HPDE6-E6E7 (cell line): Measurements from ENCODE around the gene MAP3K1.

Experiments
- DNase-seq: peaks from one replicate; pipeline ENCODE4 v3.0.0; 2011; ENCODE audit warnings: missing footprints; ENCODE audit errors: extremely low spot score

The MAP3K1 gene

GRCh38 chr5:56900858-56901578 is 85.7 kb downstream of the MAP3K1 start:
- DNase-seq, result peak; percentile 43

- peak; percentile 38 for DNase-seq
Measured at GRCh38 chr5:56908942-56909293, 93.6 kb downstream of the MAP3K1 start.

DNA sequence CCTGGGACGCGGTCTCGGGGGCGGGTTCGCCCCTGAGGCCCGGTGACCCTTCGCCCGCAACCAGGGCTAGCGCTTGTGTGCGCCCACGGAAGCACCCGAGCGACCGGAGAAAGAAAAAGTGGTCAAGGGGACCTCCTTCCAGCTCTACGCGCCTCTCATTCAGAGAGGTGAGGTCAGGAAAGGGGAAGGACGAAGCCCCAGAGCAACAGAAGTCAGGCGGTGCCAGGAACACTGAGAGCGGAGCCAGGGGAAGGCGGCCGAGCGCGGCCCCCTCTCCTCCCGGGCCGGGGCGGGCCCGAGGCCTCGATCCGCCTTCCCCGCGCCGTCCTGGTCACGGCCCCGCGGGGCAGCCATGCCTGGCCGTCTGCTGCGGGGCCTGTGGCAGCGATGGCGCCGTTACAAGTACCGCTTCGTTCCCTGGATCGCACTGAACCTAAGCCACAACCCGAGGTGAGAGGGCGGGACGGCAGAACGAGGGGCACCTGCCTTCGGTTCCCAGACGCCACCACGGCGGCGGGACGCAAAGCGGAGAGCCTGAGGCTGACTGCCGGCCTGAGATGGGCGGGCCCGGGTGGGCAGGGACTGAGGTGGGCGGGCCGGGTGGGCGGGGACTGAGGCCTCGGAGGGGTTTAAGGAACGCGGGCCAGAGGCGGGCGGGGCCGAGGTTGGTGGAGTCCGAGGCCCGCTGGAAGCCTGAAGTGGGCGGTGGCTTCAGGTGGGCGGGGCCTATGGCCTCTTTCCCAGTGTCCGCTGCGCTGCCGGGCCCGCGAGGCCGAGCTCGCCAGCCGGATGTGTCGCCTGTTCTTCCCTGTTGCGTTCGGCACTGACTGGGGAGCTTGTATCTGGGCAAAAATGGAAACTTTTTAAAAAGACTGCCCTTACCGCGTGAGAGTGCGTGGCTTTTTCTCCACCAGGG is 94.2 kb downstream of the MAP3K1 start, which contains the start of gene SETD9:
TSS of gene SETD9 (plus strand) at position 303 of the 916 bp plus-strand sequence. CDS start at position 353, 50 bp downstream.
- DNase-seq, result peak; percentile 95

DNA sequence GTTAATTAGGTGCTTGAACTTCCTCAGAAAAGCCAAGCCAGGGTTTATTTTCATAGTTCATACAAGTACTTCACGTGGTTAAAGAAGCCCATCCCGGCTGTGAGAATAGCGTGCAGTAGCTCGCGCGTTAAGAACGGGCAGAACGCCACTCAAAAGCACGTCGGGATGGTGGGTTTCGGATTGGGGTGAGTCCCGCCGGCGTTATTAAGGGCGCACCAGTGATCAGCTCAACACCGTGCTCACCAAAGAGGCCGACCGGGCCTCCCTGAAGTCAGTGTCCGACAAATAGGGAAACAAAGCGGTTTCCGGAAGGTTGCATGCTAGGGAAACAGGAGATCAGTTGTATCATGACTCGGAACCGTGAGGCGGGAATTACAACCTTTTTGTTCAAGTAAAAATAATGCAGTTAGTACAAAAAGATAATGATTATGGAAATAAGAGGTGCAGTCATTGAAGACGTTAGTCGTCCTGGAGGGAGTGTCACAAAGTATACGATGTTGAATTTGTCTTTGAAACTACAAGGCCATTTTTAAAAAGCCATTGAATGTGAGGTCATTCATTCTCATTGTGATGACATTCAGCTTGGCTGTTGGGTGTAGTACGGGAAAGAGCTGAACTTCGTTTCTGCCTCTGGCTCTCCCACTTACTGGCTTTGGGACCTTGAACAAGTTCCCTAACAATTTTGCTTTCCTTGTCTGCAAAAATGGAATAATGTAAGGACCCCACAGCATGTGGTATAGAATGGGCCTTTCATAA is 95.0 kb downstream of the MAP3K1 start:
- peak; percentile 13 for DNase-seq

DNA sequence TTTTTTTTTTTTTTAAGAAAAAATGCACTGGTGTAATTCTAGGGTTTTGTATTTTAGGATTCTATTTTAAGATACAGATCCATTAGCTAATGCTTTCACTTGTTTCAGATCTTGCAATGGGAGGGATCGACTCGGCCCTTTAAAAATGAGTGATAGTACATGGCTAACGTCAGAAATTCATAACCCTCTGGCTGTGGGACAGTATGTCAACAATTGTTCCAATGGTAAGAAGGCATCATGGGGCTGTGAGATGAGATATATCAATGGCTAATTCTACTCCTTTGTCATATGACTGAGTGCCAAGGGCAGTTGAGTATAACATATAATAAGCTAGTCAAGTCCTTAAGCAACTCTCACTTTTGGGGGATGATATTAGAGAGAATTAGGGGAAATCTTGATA is 98.4 kb downstream of the MAP3K1 start:
- no peak for DNase-seq

DNA sequence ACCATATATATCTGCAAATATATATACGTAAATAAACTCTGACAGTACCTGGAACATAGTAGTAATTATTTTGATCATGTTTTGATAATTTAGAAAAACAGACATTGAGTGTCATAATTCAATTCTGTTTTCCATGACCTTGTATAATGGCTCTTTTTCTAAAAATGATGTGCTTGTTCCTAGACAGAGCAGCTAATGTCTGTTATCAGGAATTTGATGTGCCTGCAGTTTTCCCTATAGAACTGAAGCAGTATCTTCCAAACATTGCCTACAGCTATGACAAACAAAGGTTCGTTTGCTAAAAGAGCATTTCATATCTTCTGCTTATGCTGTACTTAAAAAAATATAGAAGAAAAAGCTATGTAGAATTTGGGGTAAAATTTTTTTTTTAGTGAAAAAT is 99.3 kb downstream of the MAP3K1 start:
- DNase-seq, result no peak

DNA sequence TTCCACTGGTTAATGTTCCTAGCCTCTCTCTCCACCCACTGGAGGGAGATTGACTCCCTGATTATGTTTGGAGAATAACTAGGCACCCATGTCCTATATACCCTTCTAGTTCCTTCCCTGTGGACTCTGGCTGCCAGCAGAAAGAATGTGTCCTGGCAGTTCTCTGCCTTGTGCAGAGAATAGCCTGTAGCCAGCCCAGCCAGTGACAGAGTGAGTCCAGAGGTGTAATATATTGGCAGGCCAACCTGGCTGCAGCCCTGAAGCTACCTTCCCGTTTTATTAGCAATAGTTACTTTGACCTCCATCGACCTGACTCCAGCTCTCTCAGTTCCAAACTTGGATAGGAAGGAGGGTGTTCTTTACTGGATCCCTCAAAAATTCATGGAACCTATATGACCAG is 102.2 kb downstream of the MAP3K1 start:
- no peak for DNase-seq

- DNase-seq, result no peak
Measured at GRCh38 chr5:56918054-56918453, 102.7 kb downstream of the MAP3K1 start.

- DNase-seq, result no peak
Measured at GRCh38 chr5:56919942-56920662, 104.8 kb downstream of the MAP3K1 start.

DNA sequence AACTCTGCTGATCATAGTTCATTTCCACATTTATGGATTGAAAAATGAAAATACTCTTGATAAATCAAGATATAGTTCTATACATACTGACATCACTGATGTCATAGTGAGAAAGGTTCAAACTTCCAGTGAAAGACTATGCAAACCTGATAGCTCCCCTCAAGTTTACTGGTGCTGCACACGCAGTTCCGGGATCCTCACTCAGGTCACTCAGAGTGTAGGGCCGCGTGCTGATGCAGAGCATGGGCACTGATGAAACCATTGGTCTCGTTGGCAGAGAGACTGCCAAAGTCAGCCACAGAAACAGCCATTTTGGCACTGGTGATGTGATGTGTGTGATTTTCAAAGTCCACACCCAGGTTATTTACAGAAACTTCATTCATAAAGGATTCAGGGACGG is 107.6 kb downstream of the MAP3K1 start:
- DNase-seq, result no peak

DNA sequence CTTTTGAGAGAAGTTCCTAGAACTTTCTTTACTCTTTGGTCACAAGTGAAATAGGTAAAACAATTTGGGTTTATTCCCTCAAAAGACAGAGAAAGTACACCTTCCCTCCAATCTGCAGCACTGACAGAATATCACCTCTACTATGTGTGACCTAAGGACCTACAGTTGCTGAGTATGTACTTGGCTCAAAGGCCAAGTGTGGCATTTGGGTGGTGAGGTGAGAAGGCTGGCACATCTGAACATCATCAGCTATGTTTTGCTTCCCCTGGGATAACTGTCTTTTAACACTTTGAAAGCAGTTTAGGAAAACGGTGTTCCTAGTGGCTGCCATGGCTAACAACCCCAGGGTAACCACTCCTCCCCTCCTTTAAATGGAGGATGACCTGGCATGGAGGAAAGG is 119.0 kb downstream of the MAP3K1 start:
- DNase-seq, result no peak

DNA sequence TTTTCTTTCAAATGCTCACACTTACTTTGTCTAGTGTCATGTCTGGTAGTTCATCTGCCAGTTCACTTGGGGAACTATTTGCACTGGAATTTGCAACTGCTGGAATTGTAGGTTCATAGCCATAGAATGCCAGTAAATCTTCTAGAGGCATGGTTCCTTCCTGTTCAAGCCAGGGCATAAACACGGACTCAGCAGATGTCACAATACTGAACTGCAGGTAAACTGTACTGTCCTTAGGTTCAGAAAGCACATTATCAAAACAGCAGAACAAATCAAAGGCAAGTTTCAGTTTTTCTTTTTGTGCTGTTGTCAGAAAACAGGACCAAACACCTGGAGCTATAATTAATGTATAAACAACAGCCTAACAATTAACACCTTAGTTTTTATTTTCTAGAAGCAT is 123.5 kb downstream of the MAP3K1 start:
- no peak for DNase-seq

GRCh38 chr5:56941981-56942380 is 126.6 kb downstream of the MAP3K1 start:
- DNase-seq, result no peak
